Pancreas (tissue), 10 donors: ENCODE results near the gene GRM5. TPM values are rescaled to one million over a fixed set of nuclear protein-coding genes. Genes with fewer than 3 reads are reported as not detected.

Source experiments
- ATAC-seq, 4 donors: fragments of 200-7000 bp; cut with Tn5 transposase; one replicate each; pipeline versions ENCODE4 v1.8.0 to v1.9.1; 2020; ENCODE audit warnings: mild to moderate bottlenecking in 4 of 4, moderate library complexity in 4 of 4
- DNase-seq, 6 donors: peaks; one replicate each; pipeline ENCODE4 v3.0.0-alpha.2; 2020
- FAIRE-seq: peaks from 2 replicates; lab custom pipeline; 2012; peaks lifted over from hg19 to GRCh38; lab: Jason Lieb, UNC
- H3K27ac ChIP-seq, 4 donors: fragments of 200-600 bp; sonication (generic); 1 replicate in 3 of 4; 2 replicates in 1 of 4; pipeline versions ENCODE4 v1.5.0 to v1.8.0; 2020
- H3K27me3 ChIP-seq, 4 donors: fragments of 200-600 bp; one replicate each; pipeline ENCODE4 v1.8.0; 2021
- H3K36me3 ChIP-seq, 3 donors: fragments of 200-600 bp; sonication (generic) in 1 of 3; one replicate each; pipeline versions ENCODE4 v1.5.0 to v1.8.0; 2020 to 2021
- H3K4me1 ChIP-seq, 3 donors: fragments of 200-600 bp; one replicate each; pipeline ENCODE4 v1.8.0; 2021
- H3K4me3 ChIP-seq, 4 donors: fragments of 200-600 bp; sonication (generic) in 2 of 4; one replicate each; pipeline versions ENCODE4 v1.5.0 to v1.8.0; 2020 to 2021
- H3K9me3 ChIP-seq, 4 donors: fragments of 200-600 bp; one replicate each; pipeline ENCODE4 v1.8.0; 2021
- WGBS, 2 donors: extraction: QIAGEN DNeasy Blood & Tissue Kit; methylation state at CpG; one replicate each; pipeline ENCODE4 v1.1.7; 2013; 5-methylcytosine and 5-hydroxymethylcytosine counted together
- intact Hi-C, 3 donors: fragments of 100-400 bp; cut with DNase I; formaldehyde crosslinking; loops; one replicate each; pipeline versions ENCODE4 v1.11.1 to v1.14.2; 2022
- polyA plus RNA-seq, 2 donors: library from polyadenylated mRNA; stranded (reverse); fragments of 200-250 nt; gene quantifications; one replicate each; pipeline ENCODE4 v1.2.3, GENCODE V29; 2013
- total RNA-seq, 6 donors: library from RNA; stranded (reverse); fragmentation: NEBNext Ultra II Directional in 4 of 6; extraction: Animal tissue kit (Norgen Biotek cat#: 25700) in 4 of 6; gene quantifications; one replicate each; pipeline versions ENCODE4 v1.2.1 to v1.2.4, GENCODE V29; 2021 to 2023
- TF ChIP-seq, protein P1 (sequence below), 4 donors: fragments of 200-600 bp; sonication (generic) in 3 of 4; IDR thresholded peaks; one replicate each; pipeline versions ENCODE4 v1.5.0 to v1.8.0; 2021; ENCODE audit warnings: antibody characterized with exemption in 4 of 4
- donor health status: healthy with polysubstance abuse.
- donor health status: DM: no; HTN: no; CAD: no; lungs with moderate emphysema.
- donor health status: DM: no; HTN: no; CAD: no.
- donor health status: control.
- donor health status: control.
- donor health status: Bipolar disorder and iron deficiency.
- donor health status: DM: yes; HTN: yes; CAD: no.
- donor health status: DM: no; HTN: no; CAD: no.
- donor health status: DM: no; HTN: no; CAD: no.
- donor health status: DM: yes; HTN: yes; CAD: no.

The GRM5 gene
- total and polyA plus RNA-seq, 8 donors = 0.02 to 0.06 (median 0.06) TPM; not detected in 5

GRCh38 chr11:88701816-88702215 is 364.0 kb downstream of the GRM5 start:
- 68 to 79% methylated on average over 2 of the region's 2 CpGs for WGBS, 2 donors
- H3K4me3 ChIP-seq = no peak overlapping the region
- H3K9me3 ChIP-seq = no peaks in the 10 kb centered on the region
- H3K36me3 ChIP-seq = no peaks in the 10 kb centered on the region
- H3K27ac ChIP-seq = no peak overlapping the region
- FAIRE-seq (no peak), ATAC-seq (no peak), DNase-seq (no peak)
- intact Hi-C loops = no loop called here
- TF ChIP-seq, protein P1, sequence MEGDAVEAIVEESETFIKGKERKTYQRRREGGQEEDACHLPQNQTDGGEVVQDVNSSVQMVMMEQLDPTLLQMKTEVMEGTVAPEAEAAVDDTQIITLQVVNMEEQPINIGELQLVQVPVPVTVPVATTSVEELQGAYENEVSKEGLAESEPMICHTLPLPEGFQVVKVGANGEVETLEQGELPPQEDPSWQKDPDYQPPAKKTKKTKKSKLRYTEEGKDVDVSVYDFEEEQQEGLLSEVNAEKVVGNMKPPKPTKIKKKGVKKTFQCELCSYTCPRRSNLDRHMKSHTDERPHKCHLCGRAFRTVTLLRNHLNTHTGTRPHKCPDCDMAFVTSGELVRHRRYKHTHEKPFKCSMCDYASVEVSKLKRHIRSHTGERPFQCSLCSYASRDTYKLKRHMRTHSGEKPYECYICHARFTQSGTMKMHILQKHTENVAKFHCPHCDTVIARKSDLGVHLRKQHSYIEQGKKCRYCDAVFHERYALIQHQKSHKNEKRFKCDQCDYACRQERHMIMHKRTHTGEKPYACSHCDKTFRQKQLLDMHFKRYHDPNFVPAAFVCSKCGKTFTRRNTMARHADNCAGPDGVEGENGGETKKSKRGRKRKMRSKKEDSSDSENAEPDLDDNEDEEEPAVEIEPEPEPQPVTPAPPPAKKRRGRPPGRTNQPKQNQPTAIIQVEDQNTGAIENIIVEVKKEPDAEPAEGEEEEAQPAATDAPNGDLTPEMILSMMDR (IDR thresholded peaks at IDR 0.05) = no peak
- no peaks in the 10 kb centered on the region for H3K27me3 ChIP-seq
- no peaks in the 10 kb centered on the region for H3K4me1 ChIP-seq

DNA sequence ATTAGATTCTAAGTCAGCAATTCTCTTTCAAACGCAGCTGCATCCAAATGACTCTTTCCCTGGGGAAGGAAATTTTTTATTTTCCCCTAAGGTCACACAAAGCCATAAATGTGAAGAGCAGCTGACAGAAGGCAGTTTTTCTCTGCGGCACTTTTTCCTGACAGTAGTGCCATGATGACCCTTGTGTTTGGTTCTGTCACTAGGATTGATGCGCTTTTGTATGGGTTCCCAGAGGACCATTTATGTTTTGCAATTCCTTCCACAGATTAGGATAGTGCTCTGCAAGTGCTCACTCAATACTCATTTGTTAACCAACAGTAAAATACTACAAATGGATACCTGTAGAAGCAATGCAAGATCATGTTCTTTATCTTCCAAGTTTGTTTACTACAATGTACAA is 368.6 kb downstream of the GRM5 start:
- ATAC-seq (no peak), FAIRE-seq (no peak), DNase-seq (no peak)
- H3K4me1 ChIP-seq = no peaks in the 10 kb centered on the region
- no peaks in the 10 kb centered on the region for H3K36me3 ChIP-seq
- 63% methylated on average over 3 of the region's 3 CpGs for WGBS, 2 donors
- H3K4me3 ChIP-seq = no peak overlapping the region
- intact Hi-C loops = no loop called here
- no peak overlapping the region for H3K27ac ChIP-seq
- TF ChIP-seq, protein P1 (IDR thresholded peaks at IDR 0.05) = no peak
- H3K9me3 ChIP-seq = no peaks in the 10 kb centered on the region
- no peaks in the 10 kb centered on the region for H3K27me3 ChIP-seq

DNA sequence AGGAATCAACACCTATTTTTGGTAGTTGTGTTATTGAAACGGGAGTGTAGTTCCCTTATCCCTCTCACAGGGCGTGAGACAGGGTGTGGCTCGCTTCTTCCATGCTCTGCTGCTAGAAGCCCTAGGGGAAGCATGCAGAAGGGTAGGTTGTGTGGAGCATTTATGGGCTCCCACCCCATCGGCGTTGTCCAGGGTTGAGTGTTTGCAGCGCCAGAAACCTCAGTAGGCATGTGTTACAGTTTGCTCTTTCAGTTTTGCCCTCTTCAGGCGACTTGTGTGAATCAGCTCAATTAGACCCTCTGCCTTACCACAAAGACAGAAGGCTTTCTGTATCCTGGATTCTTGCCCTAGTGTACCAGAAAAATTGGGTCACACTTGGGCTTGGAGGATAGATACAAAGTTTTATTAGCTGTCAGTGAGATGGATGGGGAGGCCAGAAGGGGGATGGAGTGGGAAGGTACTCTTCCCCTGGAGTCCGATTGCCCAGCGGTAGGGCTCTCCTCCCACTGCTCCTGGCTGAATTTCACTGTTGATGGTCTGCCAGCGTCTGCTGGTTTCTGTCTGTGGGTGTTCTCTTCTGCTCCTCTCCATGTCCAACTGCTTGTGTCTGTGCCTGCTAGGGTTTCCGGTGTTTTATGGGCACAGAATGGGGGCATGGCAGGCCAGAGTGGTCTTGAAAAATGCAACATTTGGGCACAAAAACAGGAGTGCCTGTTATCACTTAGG is 369.9 kb downstream of the GRM5 start:
- H3K27me3 ChIP-seq = no peaks in the 10 kb centered on the region
- ATAC-seq = no peak
- H3K4me1 ChIP-seq = no peaks in the 10 kb centered on the region
- intact Hi-C loops = no loop called here
- no peaks in the 10 kb centered on the region for H3K9me3 ChIP-seq
- FAIRE-seq = no peak
- no peak for DNase-seq
- TF ChIP-seq, protein P1 (IDR thresholded peaks at IDR 0.05) = no peak
- 70 to 75% methylated on average over 11 of the region's 11 CpGs for WGBS, 2 donors
- no peak overlapping the region for H3K27ac ChIP-seq
- no peak overlapping the region for H3K4me3 ChIP-seq
- no peaks in the 10 kb centered on the region for H3K36me3 ChIP-seq

DNA sequence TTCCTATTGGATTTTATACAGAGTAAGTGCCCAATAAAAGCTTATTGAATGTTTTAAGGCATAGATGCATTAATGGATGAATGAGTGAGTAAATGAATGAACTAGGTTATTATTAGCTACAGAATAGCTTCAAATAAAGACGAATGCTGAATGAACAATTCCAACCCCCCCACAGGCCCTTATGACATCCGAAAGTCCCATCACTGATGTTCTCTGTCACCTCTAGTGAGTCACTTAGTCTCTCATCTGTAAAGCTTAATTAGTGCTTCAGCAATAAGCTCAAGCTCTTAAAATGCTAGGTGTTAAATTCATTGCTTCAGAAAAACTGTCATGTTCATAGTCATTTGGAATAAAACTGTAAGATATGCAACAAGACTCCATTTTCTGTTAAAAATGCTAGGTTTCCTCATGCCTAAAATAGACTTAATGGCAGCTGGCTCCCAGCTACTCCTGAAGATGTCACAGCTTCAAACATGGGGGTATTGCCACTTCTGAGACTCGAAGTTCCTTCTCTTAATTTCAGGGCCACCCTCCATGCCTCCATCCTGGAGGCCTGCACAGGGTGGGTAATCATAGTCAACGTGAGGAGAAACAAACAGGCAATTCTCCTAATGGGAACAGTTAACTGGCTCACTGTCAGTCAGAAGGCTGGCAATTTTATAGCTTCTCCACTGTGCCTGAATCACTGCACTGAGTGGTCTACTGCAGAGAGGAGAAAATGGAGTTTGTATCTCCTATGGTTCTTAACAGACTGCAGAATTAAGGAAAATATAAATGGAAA is 373.3 kb downstream of the GRM5 start:
- TF ChIP-seq, protein P1 (IDR thresholded peaks at IDR 0.05) = no peak
- FAIRE-seq (no peak), DNase-seq (no peak), ATAC-seq (no peak)
- Histone ChIP-seq H3K36me3 (no peaks in the 10 kb centered on the region), H3K4me1 (peaks cover 9 to 14% (median 9%) of the 10 kb centered on the region in 3 donors), H3K4me3 (no peak overlapping the region), H3K9me3 (no peaks in the 10 kb centered on the region), H3K27ac (no peak overlapping the region), H3K27me3 (no peaks in the 10 kb centered on the region)
- WGBS, 2 donors = 61 to 76% methylated on average over 4 of the region's 4 CpGs
- intact Hi-C loops = no loop called here
